GM12878 (cell line): ENCODE data around the gene GNG13. TPM values are rescaled to one million over a fixed set of nuclear protein-coding genes. Genes with fewer than 3 reads are reported as not detected.
A peak's percentile ranks its signal among the peaks of the same experiment; 100 is the strongest.

Experiments used
- ATAC-seq: fragments of 200-7000 bp; cut with Tn5 transposase; 3 replicates; pipeline ENCODE4 v1.9.1; 2020; ENCODE audit warnings: mild to moderate bottlenecking, moderate library complexity
- BruUV-seq: library from RNA; stranded (reverse); fragments of 400-500 nt; replicated peaks from 2 replicates; lab custom pipeline; 2021; lab: Mats Ljungman, UMichigan
- CTCF ChIA-PET: fragments of 300-600 bp; sonication (Branson Sonifier 250); formaldehyde crosslinking; extraction: SDS; loops from one replicate; lab custom pipeline; 2021; ENCODE audit warnings: inconsistent platforms; lab: Yijun Ruan, JAX
- POLR2A ChIA-PET: fragments of 350-600 bp; formaldehyde crosslinking; extraction: SDS; loops from one replicate; lab custom pipeline; 2021; ENCODE audit warnings: inconsistent platforms; lab: Charles Lee
- RAD21 ChIA-PET: fragments of 300-600 bp; sonication (Branson Sonifier 250); formaldehyde crosslinking; loops from one replicate; lab custom pipeline; 2023; ENCODE audit warnings: antibody characterized with exemption; ENCODE audit not compliant: unreplicated experiment; lab: Charles Lee
- SMC1A ChIA-PET: fragments of 300-600 bp; sonication (Branson Sonifier 250); formaldehyde crosslinking; loops from one replicate; lab custom pipeline; 2023; ENCODE audit not compliant: unreplicated experiment, uncharacterized antibody; lab: Charles Lee
- DNase-seq: peaks from one replicate; pipeline ENCODE4 v3.0.0-alpha.2; 2011; ENCODE audit warnings: low read depth, low spot score
- FAIRE-seq: peaks from 3 replicates; lab custom pipeline; 2011; peaks lifted over from hg19 to GRCh38; lab: Jason Lieb, UNC
- H2AFZ ChIP-seq: 2 replicates; pipeline ENCODE4 v1.6.0; 2011; ENCODE audit warnings: low read depth, low read length, control low read depth; ENCODE audit not compliant: control insufficient read depth
- H3K27ac ChIP-seq: 2 replicates; pipeline ENCODE4 v1.5.1; 2011; ENCODE audit warnings: control low read depth; ENCODE audit not compliant: control insufficient read depth, insufficient read depth
- H3K27me3 ChIP-seq, 2 experiments: replicated peaks in 1 of 2; 2 replicates each; pipeline versions ENCODE4 v1.6.0 to v1.6.1; 2011; ENCODE audit warnings: low read length in 1 of 2; ENCODE audit not compliant: control insufficient read depth in 2 of 2, insufficient read depth in 2 of 2
- H3K36me3 ChIP-seq, 2 experiments: 2 replicates each; pipeline ENCODE4 v1.5.1; 2011; ENCODE audit warnings: low read length in 1 of 2; ENCODE audit not compliant: control insufficient read depth in 2 of 2, insufficient read depth in 2 of 2
- H3K4me1 ChIP-seq: 2 replicates; pipeline ENCODE4 v1.6.1; 2011; ENCODE audit warnings: mild to moderate bottlenecking, low read length, moderate library complexity, mixed read lengths; ENCODE audit not compliant: control insufficient read depth, insufficient read depth
- H3K4me2 ChIP-seq: 2 replicates; pipeline ENCODE4 v1.6.0; 2011; ENCODE audit warnings: control low read depth; ENCODE audit not compliant: control insufficient read depth, insufficient read depth
- H3K4me3 ChIP-seq: fragments of 200-600 bp; sonication (generic); 2 replicates; pipeline ENCODE4 v1.5.1; 2016
- H3K79me2 ChIP-seq: 2 replicates; pipeline ENCODE4 v1.6.0; 2011; ENCODE audit warnings: low read length; ENCODE audit not compliant: control insufficient read depth, insufficient read depth
- H3K9ac ChIP-seq: 2 replicates; pipeline ENCODE4 v1.8.0; 2011; ENCODE audit warnings: low read length, control low read depth, mixed read lengths; ENCODE audit not compliant: control insufficient read depth, insufficient read depth
- H3K9me3 ChIP-seq: replicated peaks from 3 replicates; pipeline ENCODE4 v1.5.1; 2011; ENCODE audit warnings: mild to moderate bottlenecking, low read length; ENCODE audit not compliant: control insufficient read depth, insufficient read depth
- H4K20me1 ChIP-seq: 2 replicates; pipeline ENCODE4 v1.6.0; 2011; ENCODE audit not compliant: control insufficient read depth, insufficient read depth
- ASH2L ChIP-seq: fragments of 300-600, 200-600 bp; sonication (generic); IDR thresholded peaks from 2 replicates; pipeline ENCODE4 v1.6.1; 2017; ENCODE audit warnings: low read depth, mild to moderate bottlenecking, borderline replicate concordance
- BCL11A ChIP-seq: IDR thresholded peaks from 2 replicates; pipeline ENCODE4 v1.6.1; 2011; ENCODE audit warnings: low read depth, low read length
- E2F4 ChIP-seq: IDR thresholded peaks from 2 replicates; pipeline ENCODE4 v1.6.1; 2012; ENCODE audit warnings: low read depth, low read length, improper control_type of control experiment
- RELA ChIP-seq: fragments of 450-650 bp; IDR thresholded peaks from 2 replicates; pipeline ENCODE4 v1.8.0; 2014; ENCODE audit warnings: borderline replicate concordance; ENCODE audit not compliant: partially characterized antibody
- SP1 ChIP-seq: IDR thresholded peaks from one replicate; pipeline ENCODE4 v1.6.1; 2011; ENCODE audit warnings: low read depth, low read length
- STAT3 ChIP-seq: IDR thresholded peaks from 2 replicates; pipeline ENCODE4 v1.6.1; 2011; ENCODE audit warnings: low read depth, low read length, improper control_type of control experiment
- YBX1 ChIP-seq: fragments of 450-650 bp; IDR thresholded peaks from 2 replicates; pipeline ENCODE4 v1.6.1; 2016; ENCODE audit warnings: antibody characterized with exemption
- WGBS: methylation state at CpG from one replicate; pipeline ENCODE4 v1.1.6; 2016; ENCODE audit warnings: low lambda C conversion rate; ENCODE audit not compliant: insufficient replicate concordance, insufficient coverage; ENCODE audit errors: missing lambda C conversion rate; 5-methylcytosine and 5-hydroxymethylcytosine counted together
- in situ Hi-C: fragments of 300-500 bp; cut with MboI; formaldehyde crosslinking; loops from 9 replicates; pipeline ENCODE4 v1.14.3; 2018; ENCODE audit warnings: mixed read lengths
- intact Hi-C: fragments of 100-400 bp; cut with micrococcal nuclease; formaldehyde crosslinking; loops from one replicate; pipeline ENCODE4 v1.14.2; 2022; ENCODE audit not compliant: unreplicated experiment
- polyA plus RNA-seq, 11 experiments: library from polyadenylated mRNA; depleted of rRNA in 4 of 11; unstranded in 6 of 11; stranded (reverse) in 5 of 11; fragments of >200 nt; fragmentation: Nextera tagmentation in 4 of 11; fragmentation: Illumina TruSeq in 1 of 11; extraction: Ambion mirVana in 4 of 11; extraction: Trizol in 1 of 11; gene quantifications; 1 replicate in 1 of 11; 2 replicates in 10 of 11; pipeline versions ENCODE4 v1.2.1 to v1.2.3, GENCODE V29; 2011 to 2016; ENCODE audit warnings: inconsistent platforms in 2 of 11, missing spikeins in 2 of 11, low read depth in 1 of 11
- total RNA-seq, 4 experiments: library from RNA; depleted of rRNA in 3 of 4; stranded (reverse); fragments of >200 nt in 3 of 4; fragmentation: Illumina TruSeq in 1 of 4; extraction: Trizol in 1 of 4; gene quantifications; 2 replicates each; pipeline versions ENCODE4 v1.2.1 to v1.2.3, GENCODE V29; 2013 to 2021
- TF ChIP-seq, protein P1 (sequence below): fragments of 150-350 bp; IDR thresholded peaks from 2 replicates; pipeline ENCODE4 v1.6.1; 2016; ENCODE audit warnings: low read depth, low read length
- TF ChIP-seq, protein P2 (sequence below): IDR thresholded peaks from 2 replicates; pipeline ENCODE4 v1.6.1; 2012; ENCODE audit warnings: improper control_type of control experiment, low read depth, low read length; ENCODE audit not compliant: insufficient replicate concordance

GNG13 gene
- total and polyA plus RNA-seq, 10 of the 15 experiments (the other 5 are each of a cell fraction or from before 2014, with no cell fraction given) = not detected

- peak; percentile 91 for TF ChIP-seq E2F4
- TF ChIP-seq, protein P1, sequence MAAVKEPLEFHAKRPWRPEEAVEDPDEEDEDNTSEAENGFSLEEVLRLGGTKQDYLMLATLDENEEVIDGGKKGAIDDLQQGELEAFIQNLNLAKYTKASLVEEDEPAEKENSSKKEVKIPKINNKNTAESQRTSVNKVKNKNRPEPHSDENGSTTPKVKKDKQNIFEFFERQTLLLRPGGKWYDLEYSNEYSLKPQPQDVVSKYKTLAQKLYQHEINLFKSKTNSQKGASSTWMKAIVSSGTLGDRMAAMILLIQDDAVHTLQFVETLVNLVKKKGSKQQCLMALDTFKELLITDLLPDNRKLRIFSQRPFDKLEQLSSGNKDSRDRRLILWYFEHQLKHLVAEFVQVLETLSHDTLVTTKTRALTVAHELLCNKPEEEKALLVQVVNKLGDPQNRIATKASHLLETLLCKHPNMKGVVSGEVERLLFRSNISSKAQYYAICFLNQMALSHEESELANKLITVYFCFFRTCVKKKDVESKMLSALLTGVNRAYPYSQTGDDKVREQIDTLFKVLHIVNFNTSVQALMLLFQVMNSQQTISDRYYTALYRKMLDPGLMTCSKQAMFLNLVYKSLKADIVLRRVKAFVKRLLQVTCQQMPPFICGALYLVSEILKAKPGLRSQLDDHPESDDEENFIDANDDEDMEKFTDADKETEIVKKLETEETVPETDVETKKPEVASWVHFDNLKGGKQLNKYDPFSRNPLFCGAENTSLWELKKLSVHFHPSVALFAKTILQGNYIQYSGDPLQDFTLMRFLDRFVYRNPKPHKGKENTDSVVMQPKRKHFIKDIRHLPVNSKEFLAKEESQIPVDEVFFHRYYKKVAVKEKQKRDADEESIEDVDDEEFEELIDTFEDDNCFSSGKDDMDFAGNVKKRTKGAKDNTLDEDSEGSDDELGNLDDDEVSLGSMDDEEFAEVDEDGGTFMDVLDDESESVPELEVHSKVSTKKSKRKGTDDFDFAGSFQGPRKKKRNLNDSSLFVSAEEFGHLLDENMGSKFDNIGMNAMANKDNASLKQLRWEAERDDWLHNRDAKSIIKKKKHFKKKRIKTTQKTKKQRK = no peak
- TF ChIP-seq STAT3 = no peak
Measured at GRCh38 chr16:788399-789126, 12.0 kb downstream of the GNG13 start, which contains the start of gene CHTF18 (continued).

DNA sequence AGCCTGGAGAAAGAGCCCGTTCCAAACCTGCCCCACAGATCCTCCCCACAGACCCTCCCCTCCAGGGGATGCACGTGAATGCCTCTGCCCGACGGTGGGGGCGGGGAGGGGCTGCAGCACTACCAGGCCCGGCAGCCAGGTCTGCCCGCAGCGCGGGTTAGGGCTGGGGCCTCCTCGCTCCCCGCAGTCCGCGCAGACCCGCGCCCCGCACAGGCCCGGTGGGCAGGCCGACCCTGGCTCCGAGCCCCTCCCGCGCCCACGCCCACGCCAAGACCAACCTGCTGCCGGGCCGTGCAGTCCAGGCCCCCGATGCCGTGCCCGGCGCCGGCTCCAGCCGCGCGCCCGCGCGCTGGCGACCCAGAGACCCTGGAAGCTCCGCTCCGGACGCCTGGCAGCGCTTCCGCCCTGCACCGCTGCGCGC, 12.5 kb downstream of the GNG13 start, which contains the start of gene RPUSD1:
TSS of gene RPUSD1 (minus strand) at position 404 of the 421 bp plus-strand sequence. CDS start 644 bp downstream, outside the sequence.
- Histone ChIP-seq H3K9ac (peak within 1 kb of the TSS; percentile 90), H3K4me2 (peak within 1 kb of the TSS; percentile 85), H3K4me1 (peaks cover 9% of the 10 kb centered on the region), H4K20me1 (no peaks in the 10 kb centered on the region), H3K27ac (peak within 1 kb of the TSS; percentile 69), H3K36me3 (peaks cover 0 to 19% of the 10 kb centered on the region in 2 experiments; a peak in 2 of 4 replicates), H3K4me3 (peak within 1 kb of the TSS; percentile 89), H3K79me2 (peaks cover 24% of the 10 kb centered on the region), H3K9me3 (no peaks in the 10 kb centered on the region), H2AFZ (peak within 1 kb of the TSS; percentile 89), H3K27me3 (no peaks in the 10 kb centered on the region)
- in situ Hi-C loops (loop anchor here (5.0 kb wide), 2 partner anchors 46 to 76 kb away; partner anchors contain the start of gene CIAO3), intact Hi-C loops (loop anchor here (5.0 kb wide), 1 partner anchor 46 kb away; the partner anchor contains the start of gene CIAO3)
- DNase-seq (no peak), ATAC-seq (peak; percentile 43), FAIRE-seq (no peak)
- no TSS peak for BruUV-seq
- 1% methylated on average over 33 of the region's 45 CpGs for WGBS
- ChIA-PET POLR2A (interaction anchor here (1.0 to 2.1 kb wide), 4 partner anchors 19 to 918 kb away, joined by 3 to 12 read pairs (median 4); partner anchors contain the start of genes ANTKMT, MAPK8IP3 and METRN), CTCF (interaction anchor here (0.6 to 5.2 kb wide), 3 partner anchors 42 to 76 kb away, joined by 4 to 32 read pairs (median 5); no protein-coding TSS in a partner anchor), RAD21 (interaction anchor here (1.1 to 1.6 kb wide), 4 partner anchors 50 to 76 kb away, joined by 5 to 10 read pairs (median 8); partner anchors contain the start of gene ANTKMT), SMC1A (interaction anchor here (1.1 to 1.5 kb wide), 2 partner anchors 68 to 76 kb away, joined by 3 to 5 read pairs; no protein-coding TSS in a partner anchor)
- TF ChIP-seq RELA = no peak
- TF ChIP-seq YBX1 = no peak
- no peak for TF ChIP-seq ASH2L
- no peak for TF ChIP-seq E2F4
- TF ChIP-seq, protein P2, sequence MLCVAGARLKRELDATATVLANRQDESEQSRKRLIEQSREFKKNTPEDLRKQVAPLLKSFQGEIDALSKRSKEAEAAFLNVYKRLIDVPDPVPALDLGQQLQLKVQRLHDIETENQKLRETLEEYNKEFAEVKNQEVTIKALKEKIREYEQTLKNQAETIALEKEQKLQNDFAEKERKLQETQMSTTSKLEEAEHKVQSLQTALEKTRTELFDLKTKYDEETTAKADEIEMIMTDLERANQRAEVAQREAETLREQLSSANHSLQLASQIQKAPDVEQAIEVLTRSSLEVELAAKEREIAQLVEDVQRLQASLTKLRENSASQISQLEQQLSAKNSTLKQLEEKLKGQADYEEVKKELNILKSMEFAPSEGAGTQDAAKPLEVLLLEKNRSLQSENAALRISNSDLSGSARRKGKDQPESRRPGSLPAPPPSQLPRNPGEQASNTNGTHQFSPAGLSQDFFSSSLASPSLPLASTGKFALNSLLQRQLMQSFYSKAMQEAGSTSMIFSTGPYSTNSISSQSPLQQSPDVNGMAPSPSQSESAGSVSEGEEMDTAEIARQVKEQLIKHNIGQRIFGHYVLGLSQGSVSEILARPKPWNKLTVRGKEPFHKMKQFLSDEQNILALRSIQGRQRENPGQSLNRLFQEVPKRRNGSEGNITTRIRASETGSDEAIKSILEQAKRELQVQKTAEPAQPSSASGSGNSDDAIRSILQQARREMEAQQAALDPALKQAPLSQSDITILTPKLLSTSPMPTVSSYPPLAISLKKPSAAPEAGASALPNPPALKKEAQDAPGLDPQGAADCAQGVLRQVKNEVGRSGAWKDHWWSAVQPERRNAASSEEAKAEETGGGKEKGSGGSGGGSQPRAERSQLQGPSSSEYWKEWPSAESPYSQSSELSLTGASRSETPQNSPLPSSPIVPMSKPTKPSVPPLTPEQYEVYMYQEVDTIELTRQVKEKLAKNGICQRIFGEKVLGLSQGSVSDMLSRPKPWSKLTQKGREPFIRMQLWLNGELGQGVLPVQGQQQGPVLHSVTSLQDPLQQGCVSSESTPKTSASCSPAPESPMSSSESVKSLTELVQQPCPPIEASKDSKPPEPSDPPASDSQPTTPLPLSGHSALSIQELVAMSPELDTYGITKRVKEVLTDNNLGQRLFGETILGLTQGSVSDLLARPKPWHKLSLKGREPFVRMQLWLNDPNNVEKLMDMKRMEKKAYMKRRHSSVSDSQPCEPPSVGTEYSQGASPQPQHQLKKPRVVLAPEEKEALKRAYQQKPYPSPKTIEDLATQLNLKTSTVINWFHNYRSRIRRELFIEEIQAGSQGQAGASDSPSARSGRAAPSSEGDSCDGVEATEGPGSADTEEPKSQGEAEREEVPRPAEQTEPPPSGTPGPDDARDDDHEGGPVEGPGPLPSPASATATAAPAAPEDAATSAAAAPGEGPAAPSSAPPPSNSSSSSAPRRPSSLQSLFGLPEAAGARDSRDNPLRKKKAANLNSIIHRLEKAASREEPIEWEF = no peak
- TF ChIP-seq SP1 = no peak
- no peak for TF ChIP-seq BCL11A
